Astrocyte of the cerebellum (primary cell): ENCODE results near the gene KDM4B.

Experiments used
- DNase-seq: peaks from one replicate; pipeline ENCODE4 v3.0.0-alpha.2; 2011; ENCODE audit warnings: low read depth
- H3K4me3 ChIP-seq: 2 replicates; pipeline ENCODE4 v1.5.1; 2011; ENCODE audit warnings: mild to moderate bottlenecking, low read depth, low read length, moderate library complexity
- in situ Hi-C: cut with HindIII; loops from 2 replicates; pipeline ENCODE4 v1.10.0; 2017; ENCODE audit warnings: low sequenced_read_pairs
- TF ChIP-seq, protein P1 (sequence below): IDR thresholded peaks from 2 replicates; pipeline ENCODE4 v1.5.1; 2012; ENCODE audit warnings: low read length, low read depth, moderate library complexity, mild to moderate bottlenecking; ENCODE audit errors: missing control alignments

KDM4B gene

DNA sequence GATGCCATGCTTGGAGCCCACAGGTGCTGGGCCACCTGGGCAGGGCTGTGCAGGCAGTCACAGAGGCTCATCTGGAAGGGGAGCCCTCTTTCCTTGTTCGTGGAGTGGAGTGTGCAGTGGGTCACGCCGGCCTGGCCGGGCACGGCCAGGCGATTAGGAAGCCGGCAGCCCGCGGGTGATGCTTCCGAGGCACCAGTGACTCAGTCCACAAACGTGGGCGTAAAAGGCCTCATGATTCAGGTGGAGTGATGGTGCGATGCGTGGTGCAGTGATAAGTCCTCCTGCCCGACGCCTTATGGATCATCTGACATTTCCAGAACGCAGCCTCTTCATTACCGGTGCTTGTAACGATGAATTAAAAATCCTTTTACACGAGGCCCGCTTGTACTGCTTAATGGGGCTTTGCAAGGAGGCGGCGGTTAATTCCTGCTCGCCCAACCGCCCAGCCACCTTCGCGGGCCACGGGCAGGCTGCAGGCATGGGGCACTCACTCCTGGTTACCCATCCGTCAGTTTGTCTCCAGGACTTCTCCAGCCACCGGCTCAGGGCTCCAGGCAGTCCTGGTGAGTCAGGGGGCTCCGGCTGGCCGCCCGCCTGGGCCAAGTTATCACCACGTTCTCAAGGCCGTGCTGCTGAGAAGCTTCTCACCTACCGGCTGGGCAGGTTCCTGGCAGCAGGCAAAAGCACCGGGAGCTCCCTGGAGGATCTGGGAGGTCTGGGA is 172.4 kb downstream of the KDM4B start:
- TF ChIP-seq, protein P1, sequence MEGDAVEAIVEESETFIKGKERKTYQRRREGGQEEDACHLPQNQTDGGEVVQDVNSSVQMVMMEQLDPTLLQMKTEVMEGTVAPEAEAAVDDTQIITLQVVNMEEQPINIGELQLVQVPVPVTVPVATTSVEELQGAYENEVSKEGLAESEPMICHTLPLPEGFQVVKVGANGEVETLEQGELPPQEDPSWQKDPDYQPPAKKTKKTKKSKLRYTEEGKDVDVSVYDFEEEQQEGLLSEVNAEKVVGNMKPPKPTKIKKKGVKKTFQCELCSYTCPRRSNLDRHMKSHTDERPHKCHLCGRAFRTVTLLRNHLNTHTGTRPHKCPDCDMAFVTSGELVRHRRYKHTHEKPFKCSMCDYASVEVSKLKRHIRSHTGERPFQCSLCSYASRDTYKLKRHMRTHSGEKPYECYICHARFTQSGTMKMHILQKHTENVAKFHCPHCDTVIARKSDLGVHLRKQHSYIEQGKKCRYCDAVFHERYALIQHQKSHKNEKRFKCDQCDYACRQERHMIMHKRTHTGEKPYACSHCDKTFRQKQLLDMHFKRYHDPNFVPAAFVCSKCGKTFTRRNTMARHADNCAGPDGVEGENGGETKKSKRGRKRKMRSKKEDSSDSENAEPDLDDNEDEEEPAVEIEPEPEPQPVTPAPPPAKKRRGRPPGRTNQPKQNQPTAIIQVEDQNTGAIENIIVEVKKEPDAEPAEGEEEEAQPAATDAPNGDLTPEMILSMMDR: no peak
- DNase-seq: no peak
- in situ Hi-C loops: no loop called here
- no peak overlapping the region for H3K4me3 ChIP-seq

DNA sequence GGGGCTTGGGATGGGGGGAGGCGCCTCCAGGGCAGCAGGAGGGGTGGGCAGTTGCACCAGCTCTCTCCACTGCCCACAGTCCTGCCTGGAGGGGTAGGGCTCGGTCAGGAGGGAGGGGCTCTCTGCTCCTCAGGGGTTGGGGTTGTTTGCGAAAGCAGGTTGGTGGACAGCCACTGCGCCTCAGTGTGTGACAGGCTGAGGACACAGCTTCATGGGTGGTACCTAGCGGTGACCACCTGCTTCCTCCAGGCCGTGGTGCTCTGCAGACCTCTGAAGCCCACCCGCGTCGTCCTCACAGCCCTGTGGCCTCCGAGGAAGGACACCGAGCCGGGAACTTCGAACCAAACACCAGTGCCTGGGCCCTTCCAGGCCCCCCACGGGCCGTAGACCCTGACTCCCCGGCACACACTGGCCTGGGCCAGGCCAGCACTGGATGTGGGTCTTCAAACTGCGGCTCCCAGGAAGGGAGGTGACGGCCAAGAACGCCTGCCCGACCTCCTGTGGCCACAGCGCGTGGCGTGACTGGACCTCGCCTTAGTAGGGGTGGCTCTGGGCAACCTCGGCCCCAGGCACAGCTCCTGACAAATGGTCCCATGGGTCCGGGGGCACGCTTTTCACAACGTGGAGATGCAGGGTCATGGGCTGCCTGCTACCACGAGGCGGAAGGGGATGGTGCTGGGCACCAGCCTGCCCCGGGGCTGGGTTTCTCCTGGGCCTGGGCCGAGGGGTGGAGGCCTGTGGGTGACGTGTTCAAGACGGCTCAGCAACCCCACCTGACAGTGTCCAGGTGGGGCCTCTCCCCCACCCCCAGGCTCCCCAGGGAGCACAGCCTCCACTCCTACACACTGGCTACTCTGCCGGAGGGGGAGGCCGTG is 173.2 kb downstream of the KDM4B start:
- in situ Hi-C loops: no loop called here
- no peak overlapping the region for H3K4me3 ChIP-seq
- TF ChIP-seq, protein P1: no peak
- no peak for DNase-seq

DNA sequence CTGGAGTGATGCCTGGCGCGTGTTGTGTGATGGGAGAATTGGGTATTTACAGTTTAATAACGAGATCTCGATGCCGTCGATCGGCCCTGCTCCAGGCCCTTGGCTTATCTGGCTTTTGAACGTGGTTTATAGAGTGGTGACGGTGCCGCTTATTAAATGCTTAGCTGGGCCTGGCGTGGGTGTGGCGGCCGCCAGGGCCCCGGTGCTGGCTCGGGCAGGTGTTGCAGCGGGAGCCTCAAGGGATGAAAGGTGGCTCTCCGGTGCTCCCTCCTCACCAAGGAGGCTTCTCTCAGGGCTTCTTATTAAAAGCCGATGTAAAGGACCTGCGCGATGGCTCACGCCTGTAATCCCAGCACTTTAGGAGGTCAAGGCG is 173.8 kb downstream of the KDM4B start:
- TF ChIP-seq, protein P1: no peak
- in situ Hi-C loops: no loop called here
- DNase-seq: no peak
- H3K4me3 ChIP-seq: no peak overlapping the region

DNA sequence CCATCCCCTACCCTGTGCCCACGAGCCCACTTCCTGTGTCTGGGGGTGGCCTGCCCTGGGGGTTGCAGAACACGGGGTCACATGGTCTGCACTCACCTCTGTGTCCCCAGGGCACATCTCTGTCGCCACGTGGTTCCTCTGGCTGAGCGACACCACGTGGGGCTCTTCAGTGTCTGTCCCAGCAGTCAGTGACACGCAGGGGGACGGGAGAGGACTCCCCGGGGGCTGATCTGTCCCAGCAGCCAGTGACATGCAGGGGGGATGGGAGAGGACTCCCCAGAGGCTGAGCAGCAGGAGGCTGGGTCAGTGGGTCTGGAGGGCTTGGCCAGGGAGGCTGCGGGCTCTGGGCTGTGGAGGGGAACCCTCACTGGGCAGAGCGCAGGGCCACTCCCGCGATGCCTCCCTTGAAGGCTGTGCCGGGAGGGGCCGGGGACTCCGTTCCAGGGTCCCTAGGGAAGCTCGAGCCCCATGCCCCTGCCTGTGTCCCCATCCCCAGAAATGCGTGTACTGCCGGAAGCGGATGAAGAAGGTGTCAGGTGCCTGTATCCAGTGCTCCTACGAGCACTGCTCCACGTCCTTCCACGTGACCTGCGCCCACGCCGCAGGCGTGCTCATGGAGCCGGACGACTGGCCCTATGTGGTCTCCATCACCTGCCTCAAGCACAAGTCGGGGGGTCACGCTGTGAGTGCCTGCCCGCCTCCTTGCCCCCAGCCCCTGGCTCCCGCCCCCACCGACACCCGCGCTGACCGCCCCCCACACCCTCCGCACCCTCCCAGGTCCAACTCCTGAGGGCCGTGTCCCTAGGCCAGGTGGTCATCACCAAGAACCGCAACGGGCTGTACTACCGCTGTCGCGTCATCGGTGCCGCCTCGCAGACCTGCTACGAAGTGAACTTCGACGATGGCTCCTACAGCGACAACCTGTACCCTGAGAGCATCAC is 174.8 kb downstream of the KDM4B start:
- DNase-seq: no peak
- TF ChIP-seq, protein P1: no peak
- no peak overlapping the region for H3K4me3 ChIP-seq
- in situ Hi-C loops: no loop called here

DNA sequence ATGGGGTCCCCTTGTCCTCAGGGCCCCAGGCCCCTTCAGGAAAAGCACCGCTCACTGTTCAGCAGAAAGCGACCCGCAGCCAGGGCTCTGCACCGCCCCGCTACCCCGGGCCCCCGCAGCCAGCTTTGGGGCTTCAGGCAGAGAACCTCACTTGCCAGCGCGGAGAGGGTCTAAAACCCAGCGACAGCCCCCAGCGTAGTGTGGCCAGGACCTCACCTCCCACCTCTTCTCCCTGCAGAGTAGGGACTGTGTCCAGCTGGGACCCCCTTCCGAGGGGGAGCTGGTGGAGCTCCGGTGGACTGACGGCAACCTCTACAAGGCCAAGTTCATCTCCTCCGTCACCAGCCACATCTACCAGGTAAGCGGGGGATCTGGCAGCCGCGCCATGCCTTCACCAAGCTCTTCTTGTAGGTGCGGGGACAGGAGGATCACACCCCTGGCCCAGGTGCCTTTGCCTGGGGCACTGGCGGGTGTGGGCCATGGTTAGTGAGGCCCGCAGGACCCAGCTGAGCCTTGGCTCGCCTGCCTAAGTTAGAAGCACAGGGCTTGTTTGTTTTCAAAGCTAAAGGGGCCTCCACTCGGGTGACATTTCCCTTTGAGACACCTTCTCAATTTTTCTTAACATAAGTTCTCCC is 175.7 kb downstream of the KDM4B start:
- TF ChIP-seq, protein P1: no peak
- no peak for DNase-seq
- H3K4me3 ChIP-seq: no peak overlapping the region
- in situ Hi-C loops: no loop called here
